ENCODE results near the gene FAM25A.
"Not testable (repeated sequence)": the region's sequence is repeated elsewhere in the genome, so short reads cannot be mapped to it uniquely, and the experiment has no call there.

DNA sequence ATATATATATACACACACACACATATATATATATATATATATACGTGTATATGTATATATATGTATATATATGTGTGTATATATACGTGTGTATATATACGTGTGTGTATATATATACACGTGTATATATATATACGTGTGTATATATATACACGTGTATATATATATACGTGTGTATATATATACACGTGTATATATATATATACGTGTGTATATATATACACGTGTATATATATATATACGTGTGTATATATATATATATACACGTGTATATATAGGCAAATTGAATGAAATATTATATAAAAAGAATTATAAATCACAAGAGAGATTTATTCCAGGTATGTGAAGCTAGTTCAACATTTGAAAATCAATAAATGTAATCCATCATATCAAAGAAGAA is 28.7 kb upstream of the FAM25A start:
- TF ChIP-seq CTCF (IDR thresholded peaks at IDR 0.05; ENCODE audit: extremely low read depth in 1 of 2, insufficient read depth in 1 of 2, low read depth in 1 of 2, low read length in 2 of 2); POLR2A (IDR thresholded peaks at IDR 0.05; ENCODE audit: low read depth, low read length); MYC (IDR thresholded peaks at IDR 0.05; ENCODE audit: low read depth, low read length): not testable (repeated sequence)
